GM18526 (cell line): ENCODE measurements around the gene RBM8A.

ENCODE experiments used
- POLR2A ChIP-seq: IDR thresholded peaks from 3 replicates; pipeline ENCODE4 v1.6.1; 2011; ENCODE audit not compliant: insufficient read length; ENCODE audit errors: extremely low read depth

The RBM8A gene

GRCh38 chr1:145937436-145937835 is 10.2 kb upstream of the RBM8A start:
- TF ChIP-seq POLR2A, result no peak

- TF ChIP-seq POLR2A, result no peak
These were observed 9.0 kb upstream of the RBM8A start for GRCh38 chr1:145936247-145936646.

- TF ChIP-seq POLR2A, result no peak
These were observed 8.4 kb upstream of the RBM8A start for GRCh38 chr1:145935708-145936107.

- no peak for TF ChIP-seq POLR2A
These were observed 796 bp upstream of the RBM8A start for GRCh38 chr1:145927916-145928643.

GRCh38 chr1:145926686-145927062 is 610 bp downstream of the RBM8A start:
- TF ChIP-seq POLR2A, result no peak

- TF ChIP-seq POLR2A, result no peak
These were observed 5.0 kb downstream of the RBM8A start for GRCh38 chr1:145922266-145922665.

GRCh38 chr1:145918992-145919939 is 8.0 kb downstream of the RBM8A start:
- TF ChIP-seq POLR2A, result no peak

- TF ChIP-seq POLR2A, result peak; percentile 64
These were observed 8.9 kb downstream of the RBM8A start, which contains the start of gene PEX11B for GRCh38 chr1:145918144-145918991. Gene PEX11B, minus strand, starts transcription at chr1:145918717. Its CDS starts 29 bp downstream, at chr1:145918688.

GRCh38 chr1:145917595-145917994 is 9.7 kb downstream of the RBM8A start:
- TF ChIP-seq POLR2A, result no peak

GRCh38 chr1:145916745-145917144 is 10.5 kb downstream of the RBM8A start:
- TF ChIP-seq POLR2A, result no peak

- TF ChIP-seq POLR2A, result no peak
These were observed 15.1 kb downstream of the RBM8A start for GRCh38 chr1:145912128-145912641.

- no peak for TF ChIP-seq POLR2A
These were observed 18.6 kb downstream of the RBM8A start for GRCh38 chr1:145908653-145909052.

- TF ChIP-seq POLR2A, result no peak
These were observed 20.1 kb downstream of the RBM8A start for GRCh38 chr1:145906954-145907753.

GRCh38 chr1:145901312-145902021 is 25.8 kb downstream of the RBM8A start:
- TF ChIP-seq POLR2A, result no peak

GRCh38 chr1:145898756-145899155 is 28.5 kb downstream of the RBM8A start:
- TF ChIP-seq POLR2A, result no peak
